K562 (cell line): Measurements from ENCODE around the gene PLEKHM1. TPM values are rescaled to one million over a fixed set of nuclear protein-coding genes. Genes with fewer than 3 reads are reported as not detected.

Experiments
- BRD9 ChIP-seq: fragments of 450-650 bp; IDR thresholded peaks from 2 replicates; pipeline ENCODE4 v1.6.1; 2018; ENCODE audit warnings: low read depth; ENCODE audit not compliant: partially characterized antibody
- HSF4 ChIP-seq: fragments of 250-450 bp; sonication (Bioruptor Pico); IDR thresholded peaks from 2 replicates; pipeline ENCODE4 v2.1.2; 2022; ENCODE audit warnings: mild to moderate bottlenecking, moderate library complexity, borderline replicate concordance
- MBD1 ChIP-seq: fragments of 250-450 bp; sonication (Bioruptor Pico); IDR thresholded peaks from 2 replicates; pipeline ENCODE4 v1.8.0; 2022; ENCODE audit warnings: inconsistent platforms
- MTA3 ChIP-seq: fragments of 450-650 bp; formaldehyde crosslinking; IDR thresholded peaks from 2 replicates; pipeline ENCODE4 v1.6.1; 2017; ENCODE audit warnings: mild to moderate bottlenecking, borderline replicate concordance
- MYBL2 ChIP-seq, 2 experiments: fragments of 450-650 bp in 1 of 2; sonication (generic) in 1 of 2; formaldehyde crosslinking in 1 of 2; IDR thresholded peaks; 2 replicates each; pipeline versions ENCODE4 v1.6.1 to v1.8.1; 2017 to 2022; ENCODE audit warnings: borderline replicate concordance in 1 of 2, inconsistent platforms in 1 of 2, low read depth in 1 of 2, mild to moderate bottlenecking in 1 of 2, missing genetic modification reagents in 1 of 2, moderate library complexity in 1 of 2
- NFIC ChIP-seq: fragments of 450-650 bp; IDR thresholded peaks from 2 replicates; pipeline ENCODE4 v1.6.1; 2017; ENCODE audit warnings: mild to moderate bottlenecking, inconsistent platforms
- NFYB ChIP-seq: IDR thresholded peaks from 2 replicates; pipeline ENCODE4 v1.6.1; 2011; ENCODE audit warnings: mild to moderate bottlenecking, moderate library complexity; ENCODE audit not compliant: insufficient read length; ENCODE audit errors: extremely low read depth
- TSC22D4 ChIP-seq: fragments of 450-650 bp; IDR thresholded peaks from 2 replicates; pipeline ENCODE4 v1.6.1; 2016; ENCODE audit warnings: missing genetic modification characterization, missing biosample characterization, control low read depth
- ZFPM2 ChIP-seq: fragments of 250-450 bp; sonication (Bioruptor Pico); IDR thresholded peaks from 2 replicates; pipeline ENCODE4 v1.5.1; 2022; ENCODE audit warnings: mild to moderate bottlenecking
- ZNF174 ChIP-seq: fragments of 250-450 bp; sonication (Bioruptor Pico); IDR thresholded peaks from 2 replicates; pipeline ENCODE4 v1.4.0; 2020; ENCODE audit warnings: mild to moderate bottlenecking
- ZNF696 ChIP-seq: fragments of 250-450 bp; sonication (Bioruptor Pico); conservative IDR thresholded peaks from 2 replicates; pipeline ENCODE4 v1.4.0; 2020; ENCODE audit warnings: mild to moderate bottlenecking, moderate library complexity
- polyA plus RNA-seq, 8 experiments: library from polyadenylated mRNA; depleted of rRNA in 4 of 8; stranded (reverse) in 5 of 8; unstranded in 3 of 8; fragments of >200 nt; fragmentation: Nextera tagmentation in 2 of 8; fragmentation: Illumina TruSeq in 1 of 8; extraction: Ambion mirVana in 2 of 8; extraction: Trizol in 1 of 8; gene quantifications; 2 replicates each; pipeline versions ENCODE4 v1.2.1 to v1.2.3, GENCODE V29; 2011 to 2014; ENCODE audit warnings: inconsistent platforms in 1 of 8, missing spikeins in 1 of 8
- total RNA-seq, 7 experiments: library from RNA; depleted of rRNA in 6 of 7; stranded (reverse); fragments of >200 nt in 6 of 7; fragmentation: Illumina TruSeq in 2 of 7; extraction: Trizol in 2 of 7; gene quantifications; 2 replicates each; pipeline versions ENCODE4 v1.2.1 to v1.2.3, GENCODE V29; 2011 to 2021; ENCODE audit warnings: low replicate concordance in 1 of 7

Gene PLEKHM1
- total and polyA plus RNA-seq, 9 of the 15 experiments (the other 6 are each of a cell fraction or from before 2014, with no cell fraction given): 0.13 to 23.3 (median 5.7) TPM

- TF ChIP-seq NFYB (no peak), TSC22D4 (no peak), ZNF174 (CRISPR knock-in tag) (no peak), HSF4 (CRISPR knock-in tag) (no peak), ZFPM2 (CRISPR knock-in tag) (no peak), MTA3 (no peak), NFIC (peak; percentile 99), ZNF696 (CRISPR knock-in tag) (no peak), MBD1 (no peak), BRD9 (no peak), MYBL2 (IDR thresholded peaks at IDR 0.05; ENCODE audit: low read depth) (no peak), MYBL2 (CRISPR knock-in tag; IDR thresholded peaks at IDR 0.05; ENCODE audit: borderline replicate concordance) (no peak)
Measured at GRCh38 chr17:45440161-45440778, 50.3 kb downstream of the PLEKHM1 start (continued).
